ENCODE measurements around the gene RXRA. TPM values are rescaled to one million over a fixed set of nuclear protein-coding genes. Genes with fewer than 3 reads are reported as not detected.

RXRA gene
- polyA plus RNA-seq, 1 donor from 2014 or later, result 2.7 TPM

DNA sequence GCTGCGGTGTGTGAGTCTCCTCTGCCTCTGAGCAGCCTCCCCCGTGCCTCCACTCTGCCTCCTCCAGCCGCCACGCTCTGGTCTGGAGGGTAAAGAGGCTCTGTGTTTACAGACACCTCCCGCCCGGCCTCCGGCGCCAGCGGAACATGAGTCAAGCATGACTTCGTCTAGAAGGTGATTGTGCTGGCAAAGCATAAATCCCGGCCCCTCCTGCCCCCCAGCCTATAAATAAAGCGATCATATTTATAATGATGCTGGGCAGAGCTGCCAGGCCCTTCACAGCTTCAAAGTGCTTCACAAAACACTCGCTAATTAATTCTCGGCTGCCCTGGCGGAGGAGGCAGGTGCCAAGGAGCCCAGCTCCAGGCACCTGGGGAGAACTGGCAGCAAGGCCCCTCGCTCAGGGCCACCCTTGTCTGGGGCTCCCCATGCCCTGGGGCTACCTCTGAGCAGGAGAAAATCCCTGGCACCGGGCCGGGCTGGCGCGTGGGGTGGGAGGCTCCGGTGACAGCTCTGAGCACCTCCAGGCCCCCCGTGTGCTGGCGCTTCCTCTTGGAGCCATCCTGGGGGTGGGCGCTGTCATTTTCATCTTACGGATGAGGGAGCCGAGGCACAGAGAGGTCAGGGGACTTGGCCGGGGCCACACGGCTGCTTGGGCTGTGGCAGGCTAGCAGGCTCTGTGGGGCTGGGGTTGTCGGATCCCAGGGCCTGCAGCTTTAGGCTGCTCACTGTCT lies 87.8 kb downstream of the RXRA start:
- Histone ChIP-seq H2AFZ (ENCODE audit: low read depth, low read length) (no peak overlapping the region), H3K9me3 (ENCODE audit: low read length) (no peaks in the 10 kb centered on the region), H3K36me3 (ENCODE audit: insufficient read depth, low read length) (no peaks in the 10 kb centered on the region), H4K20me1 (ENCODE audit: insufficient read depth) (no peaks in the 10 kb centered on the region), H3K9ac (ENCODE audit: low read length) (no peak overlapping the region), H3K27ac (ENCODE audit: low read length) (no peak overlapping the region), H3F3A (ENCODE audit: insufficient read depth, low read length, poor library complexity, severe bottlenecking) (no peaks in the 10 kb centered on the region), H3K27me3 (ENCODE audit: insufficient read depth, low read depth, low read length) (no peaks in the 10 kb centered on the region), H3K79me2 (replicated peaks; ENCODE audit: insufficient read depth, low read length) (no peaks in the 10 kb centered on the region), H3K9me2 (ENCODE audit: insufficient read depth, low read length) (no peaks in the 10 kb centered on the region), H3K4me3 (ENCODE audit: low read length) (no peak overlapping the region), H3K4me2 (ENCODE audit: low read length) (no peak overlapping the region)
- TF ChIP-seq TAF1 (IDR thresholded peaks at IDR 0.05; ENCODE audit: low read depth) (no peak), SMC3 (conservative IDR thresholded peaks at IDR 0.05; ENCODE audit: poor library complexity) (no peak), POLR2AphosphoS5 (IDR thresholded peaks at IDR 0.05) (no peak), RAD21 (conservative IDR thresholded peaks at IDR 0.05) (no peak), EP300 (conservative IDR thresholded peaks at IDR 0.05; ENCODE audit: poor library complexity, severe bottlenecking) (no peak), EZH2 (IDR thresholded peaks at IDR 0.05; ENCODE audit: borderline replicate concordance, insufficient read depth, low read length, poor library complexity, severe bottlenecking) (no peak), REST (IDR thresholded peaks at IDR 0.05; ENCODE audit: borderline replicate concordance) (no peak), MXI1 (conservative IDR thresholded peaks at IDR 0.05; ENCODE audit: poor library complexity, severe bottlenecking) (no peak)
- TF ChIP-seq, protein P1, sequence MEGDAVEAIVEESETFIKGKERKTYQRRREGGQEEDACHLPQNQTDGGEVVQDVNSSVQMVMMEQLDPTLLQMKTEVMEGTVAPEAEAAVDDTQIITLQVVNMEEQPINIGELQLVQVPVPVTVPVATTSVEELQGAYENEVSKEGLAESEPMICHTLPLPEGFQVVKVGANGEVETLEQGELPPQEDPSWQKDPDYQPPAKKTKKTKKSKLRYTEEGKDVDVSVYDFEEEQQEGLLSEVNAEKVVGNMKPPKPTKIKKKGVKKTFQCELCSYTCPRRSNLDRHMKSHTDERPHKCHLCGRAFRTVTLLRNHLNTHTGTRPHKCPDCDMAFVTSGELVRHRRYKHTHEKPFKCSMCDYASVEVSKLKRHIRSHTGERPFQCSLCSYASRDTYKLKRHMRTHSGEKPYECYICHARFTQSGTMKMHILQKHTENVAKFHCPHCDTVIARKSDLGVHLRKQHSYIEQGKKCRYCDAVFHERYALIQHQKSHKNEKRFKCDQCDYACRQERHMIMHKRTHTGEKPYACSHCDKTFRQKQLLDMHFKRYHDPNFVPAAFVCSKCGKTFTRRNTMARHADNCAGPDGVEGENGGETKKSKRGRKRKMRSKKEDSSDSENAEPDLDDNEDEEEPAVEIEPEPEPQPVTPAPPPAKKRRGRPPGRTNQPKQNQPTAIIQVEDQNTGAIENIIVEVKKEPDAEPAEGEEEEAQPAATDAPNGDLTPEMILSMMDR (IDR thresholded peaks at IDR 0.05; ENCODE audit: poor library complexity, severe bottlenecking), result no peak

DNA sequence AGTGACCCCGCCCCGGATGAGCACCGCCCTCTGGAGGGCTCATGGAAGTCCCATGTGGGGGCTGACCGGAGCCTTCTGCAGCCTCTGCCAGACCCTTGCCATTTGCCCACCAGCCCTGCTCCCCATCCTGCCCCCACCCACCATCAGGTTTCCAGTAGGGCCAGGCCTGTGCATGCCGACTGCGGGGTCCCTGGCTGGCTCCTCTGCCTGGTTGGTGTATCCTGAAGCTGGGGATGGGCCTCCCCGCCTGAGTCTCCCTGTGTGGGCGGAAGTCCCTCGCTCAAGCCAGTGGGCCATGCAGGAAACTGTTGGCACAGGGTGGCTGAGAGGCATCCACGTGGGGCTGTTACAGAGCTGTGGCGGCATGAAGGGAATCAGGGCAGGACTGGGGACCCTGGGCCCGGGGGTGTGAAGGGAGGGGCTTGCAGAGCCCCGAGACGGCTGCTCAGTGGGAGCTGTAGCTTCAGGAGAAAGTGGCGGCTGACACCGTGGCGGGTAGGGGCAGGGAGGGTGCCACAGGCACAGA lies 88.7 kb downstream of the RXRA start:
- Histone ChIP-seq H3F3A (ENCODE audit: insufficient read depth, low read length, poor library complexity, severe bottlenecking) (no peaks in the 10 kb centered on the region), H3K4me3 (ENCODE audit: low read length) (no peak overlapping the region), H3K4me2 (ENCODE audit: low read length) (no peak overlapping the region), H2AFZ (ENCODE audit: low read depth, low read length) (no peak overlapping the region), H3K27me3 (ENCODE audit: insufficient read depth, low read depth, low read length) (no peaks in the 10 kb centered on the region), H3K79me2 (replicated peaks; ENCODE audit: insufficient read depth, low read length) (no peaks in the 10 kb centered on the region), H3K9me3 (ENCODE audit: low read length) (no peaks in the 10 kb centered on the region), H3K27ac (ENCODE audit: low read length) (no peak overlapping the region), H3K36me3 (ENCODE audit: insufficient read depth, low read length) (no peaks in the 10 kb centered on the region), H3K9me2 (ENCODE audit: insufficient read depth, low read length) (no peaks in the 10 kb centered on the region), H3K9ac (ENCODE audit: low read length) (no peak overlapping the region), H4K20me1 (ENCODE audit: insufficient read depth) (no peaks in the 10 kb centered on the region)
- TF ChIP-seq POLR2AphosphoS5 (IDR thresholded peaks at IDR 0.05) (no peak), RAD21 (conservative IDR thresholded peaks at IDR 0.05) (no peak), REST (IDR thresholded peaks at IDR 0.05; ENCODE audit: borderline replicate concordance) (no peak), MXI1 (conservative IDR thresholded peaks at IDR 0.05; ENCODE audit: poor library complexity, severe bottlenecking) (no peak), TAF1 (IDR thresholded peaks at IDR 0.05; ENCODE audit: low read depth) (no peak), EZH2 (IDR thresholded peaks at IDR 0.05; ENCODE audit: borderline replicate concordance, insufficient read depth, low read length, poor library complexity, severe bottlenecking) (no peak), SMC3 (conservative IDR thresholded peaks at IDR 0.05; ENCODE audit: poor library complexity) (no peak), EP300 (conservative IDR thresholded peaks at IDR 0.05; ENCODE audit: poor library complexity, severe bottlenecking) (no peak)
- TF ChIP-seq, protein P1 (IDR thresholded peaks at IDR 0.05; ENCODE audit: poor library complexity, severe bottlenecking), result no peak
